GM18508 (cell line): ENCODE measurements around the gene C20orf144.
"Not testable (repeated sequence)": the region's sequence is repeated elsewhere in the genome, so short reads cannot be mapped to it uniquely, and the experiment has no call there.

Experiments
- ATAC-seq: cut with Tn5 transposase; IDR thresholded peaks from one replicate; pipeline ENCODE4 v1.9.1; 2021; ENCODE audit warnings: moderate number of reproducible peaks; ENCODE audit not compliant: insufficient read depth, unreplicated experiment

Gene C20orf144

DNA sequence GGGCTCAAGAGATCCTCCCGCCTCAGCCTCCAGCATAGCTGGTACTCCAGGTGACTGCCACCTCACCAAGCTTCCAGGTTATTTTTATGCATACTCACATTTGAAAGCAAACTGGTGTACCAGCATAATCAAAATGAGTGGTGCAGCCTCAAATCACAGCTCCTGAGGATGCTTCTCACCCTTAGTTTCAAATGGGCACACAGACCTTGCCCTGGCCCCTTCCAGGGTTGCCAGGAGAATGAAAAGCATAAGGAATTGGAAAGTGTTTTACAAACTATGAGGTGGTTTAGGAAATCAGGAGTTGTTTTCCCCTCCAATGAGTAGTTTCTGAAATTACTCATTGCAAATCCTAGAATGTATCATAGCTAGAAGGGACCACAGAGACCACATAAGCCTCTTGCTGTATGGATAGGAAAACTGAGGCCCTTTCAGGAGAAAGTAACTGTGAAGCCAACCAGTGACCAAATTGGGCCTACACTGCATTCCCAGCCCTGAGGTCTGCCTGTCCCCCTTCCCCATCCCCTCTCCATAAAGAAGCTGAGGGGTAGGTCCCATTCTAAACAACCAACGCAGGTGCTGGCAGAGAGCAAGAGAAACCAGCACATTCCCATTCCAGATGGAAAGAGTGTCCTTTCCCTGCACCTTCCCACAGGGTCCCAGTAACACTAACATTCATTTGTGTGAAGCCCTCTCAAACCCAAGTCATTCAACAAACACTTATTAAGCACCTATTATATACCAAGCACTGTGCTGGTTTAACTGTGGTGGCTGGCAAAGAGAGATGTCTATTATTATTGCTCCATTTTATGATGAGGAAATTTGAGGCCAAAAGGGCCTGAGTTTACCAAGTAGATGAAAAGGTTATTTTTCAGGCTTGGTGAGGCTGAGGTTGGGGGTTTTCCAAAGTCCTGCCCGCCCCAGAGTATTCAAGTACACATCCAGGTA, 26.1 kb downstream of the C20orf144 start:
- ATAC-seq: no peak

DNA sequence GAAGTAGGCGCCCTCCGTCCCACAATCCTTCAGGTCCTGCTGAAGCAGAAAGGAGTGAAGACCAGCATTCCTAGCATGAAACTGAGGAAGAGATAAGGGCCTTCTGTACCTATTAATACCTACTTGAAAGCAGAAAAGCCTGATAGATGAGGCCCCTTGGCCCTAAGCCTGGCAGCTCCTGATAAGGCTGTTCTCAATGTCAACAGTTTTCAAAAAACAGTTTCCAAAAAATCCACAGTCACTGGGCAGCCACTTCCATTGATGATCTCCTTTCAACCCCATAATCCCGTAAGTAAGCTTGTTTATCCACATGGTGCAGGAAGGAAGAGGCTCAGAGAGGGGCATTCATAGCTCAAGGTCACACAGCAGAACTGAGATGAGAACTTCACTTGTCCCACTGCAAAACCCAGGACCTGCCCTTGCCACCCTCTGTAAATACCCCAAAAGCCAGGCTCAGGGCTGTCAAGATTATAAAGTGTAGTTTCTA, 26.9 kb downstream of the C20orf144 start:
- ATAC-seq: no peak

DNA sequence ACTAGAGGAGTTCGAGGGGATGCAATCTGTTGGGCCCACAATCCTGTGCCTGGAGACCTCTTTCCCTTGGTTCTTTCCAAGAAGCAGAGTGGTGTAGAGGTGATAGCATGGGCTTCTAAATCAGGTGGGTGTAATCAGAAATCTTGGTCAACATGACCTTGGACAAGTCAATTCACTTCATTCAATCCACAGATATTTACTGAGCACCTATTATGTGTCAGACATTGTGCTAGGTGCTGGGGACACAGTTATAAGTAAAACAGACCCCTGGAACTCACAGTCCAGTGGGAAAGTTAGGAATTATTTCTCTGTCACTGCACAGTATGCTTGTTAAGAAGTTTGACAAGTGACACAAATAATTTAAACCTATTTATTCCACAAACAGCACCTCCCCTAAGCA, 27.4 kb downstream of the C20orf144 start:
- no peak for ATAC-seq

DNA sequence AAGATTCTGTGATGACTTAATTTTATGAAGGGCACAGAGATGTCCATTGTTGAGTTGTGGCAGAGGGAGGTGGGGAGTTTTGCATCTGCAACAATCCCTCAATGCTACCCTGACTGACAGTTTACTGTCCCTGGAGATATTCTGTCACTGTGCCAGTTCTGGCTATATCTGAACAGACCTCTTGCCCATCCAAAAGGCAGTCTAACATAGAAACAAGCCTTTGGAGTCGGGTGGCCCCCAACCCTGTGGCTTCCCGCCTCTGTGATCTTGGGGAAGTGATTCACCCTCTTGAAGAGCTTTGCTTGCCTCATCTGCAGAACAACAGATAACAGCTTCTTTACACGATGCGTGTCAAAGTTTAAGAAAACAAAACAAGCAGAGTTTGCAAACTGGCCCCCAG, 27.8 kb downstream of the C20orf144 start:
- ATAC-seq: no peak

DNA sequence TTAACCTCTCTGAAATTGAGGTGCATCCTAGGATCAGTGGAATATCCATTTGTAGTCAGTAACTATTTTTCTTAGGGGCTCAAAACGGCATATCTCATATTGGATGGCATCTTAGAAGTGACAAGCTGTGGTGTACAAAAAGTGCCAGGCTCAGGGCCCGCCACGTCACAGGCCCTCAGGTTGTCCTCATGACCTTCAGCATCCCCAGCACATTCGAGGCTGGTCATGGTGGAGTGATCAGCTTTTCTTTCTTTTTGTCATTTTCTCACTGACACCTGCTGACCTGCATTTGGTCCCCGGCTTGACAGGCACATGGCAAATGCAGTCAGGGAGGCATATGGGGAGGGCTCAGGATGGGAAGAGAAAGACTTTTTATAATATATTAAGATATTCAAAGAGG, 31.2 kb downstream of the C20orf144 start:
- ATAC-seq: no peak

DNA sequence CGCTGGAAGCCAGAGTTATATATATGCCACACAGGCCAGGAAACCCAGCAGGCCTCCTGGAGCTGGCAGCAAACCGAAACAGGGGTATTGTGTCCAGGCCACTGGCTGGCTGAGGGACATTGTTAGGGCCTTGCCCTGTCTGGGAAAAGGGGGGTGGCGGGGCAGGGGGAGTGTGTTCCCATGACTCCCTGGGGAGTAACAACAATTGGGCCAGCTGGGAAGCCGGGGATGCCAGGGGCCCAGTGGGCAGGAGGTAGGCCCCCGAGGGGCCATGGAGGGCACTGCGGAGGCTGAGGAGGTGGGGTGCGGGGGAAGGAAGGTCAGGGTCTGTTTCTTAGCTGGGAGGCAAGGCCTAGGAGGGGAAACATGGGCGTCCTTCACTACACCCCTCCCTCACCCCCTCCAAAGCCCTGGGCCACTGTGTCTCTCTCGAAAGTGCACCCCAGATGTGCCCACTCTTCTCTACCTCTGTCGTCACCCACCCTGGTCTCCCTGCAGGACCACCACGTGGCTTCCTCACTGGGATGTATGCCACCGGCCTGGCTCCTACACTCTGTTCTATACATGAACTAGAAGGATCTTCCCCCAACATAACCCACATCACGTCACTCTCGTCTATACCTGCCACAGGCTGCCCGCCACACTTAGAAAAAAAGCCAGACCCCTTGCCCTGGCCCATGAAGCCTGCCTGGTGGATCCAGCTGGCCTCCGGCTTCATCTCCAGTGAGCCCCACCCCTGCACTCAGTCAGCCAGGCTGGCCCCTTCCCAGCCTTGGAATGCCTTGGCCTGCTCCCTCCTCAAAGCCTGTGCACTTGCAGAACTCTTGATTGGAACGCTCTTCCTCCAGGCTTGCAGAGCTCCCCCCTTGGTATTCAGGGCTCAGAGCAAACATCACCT, 31.9 kb downstream of the C20orf144 start:
- ATAC-seq: no peak

DNA sequence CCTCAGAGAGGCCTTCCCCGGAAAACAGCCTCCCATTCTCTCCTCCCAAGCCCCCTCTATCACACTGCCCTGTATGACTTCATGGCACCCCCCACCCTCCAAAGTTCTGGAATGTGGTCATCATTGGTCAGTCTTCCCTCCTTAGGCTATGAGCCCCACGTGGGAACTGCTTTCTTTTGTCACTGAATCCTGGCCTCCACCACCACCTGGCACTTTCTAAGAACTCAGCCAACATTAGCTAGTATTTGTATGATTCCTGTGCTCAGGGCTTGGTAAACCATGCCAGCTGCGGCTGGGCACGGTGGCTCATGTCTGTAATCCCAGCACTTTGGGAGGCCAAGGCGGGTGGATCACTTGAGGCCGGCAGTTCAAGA, 32.5 kb downstream of the C20orf144 start:
- ATAC-seq: no peak

DNA sequence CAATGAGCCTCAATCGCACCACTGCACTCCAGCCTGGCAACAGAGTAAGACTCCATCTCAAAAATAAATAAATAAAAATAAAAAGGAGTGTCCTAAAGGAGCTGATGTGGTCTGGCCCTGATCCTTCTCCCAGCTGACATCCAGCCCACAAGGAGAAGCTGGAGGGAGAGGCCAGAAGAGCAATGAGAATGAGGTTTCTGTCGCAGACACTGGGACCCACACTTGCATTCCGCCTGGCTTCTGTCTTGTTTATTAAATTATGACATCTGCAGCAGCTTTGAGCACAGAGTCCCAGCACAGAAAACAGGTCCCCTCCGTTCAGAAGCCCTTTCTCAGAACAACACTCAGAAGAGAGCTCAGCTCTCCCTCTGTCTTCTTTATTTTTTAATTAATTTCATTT, 34.3 kb downstream of the C20orf144 start:
- no peak for ATAC-seq

DNA sequence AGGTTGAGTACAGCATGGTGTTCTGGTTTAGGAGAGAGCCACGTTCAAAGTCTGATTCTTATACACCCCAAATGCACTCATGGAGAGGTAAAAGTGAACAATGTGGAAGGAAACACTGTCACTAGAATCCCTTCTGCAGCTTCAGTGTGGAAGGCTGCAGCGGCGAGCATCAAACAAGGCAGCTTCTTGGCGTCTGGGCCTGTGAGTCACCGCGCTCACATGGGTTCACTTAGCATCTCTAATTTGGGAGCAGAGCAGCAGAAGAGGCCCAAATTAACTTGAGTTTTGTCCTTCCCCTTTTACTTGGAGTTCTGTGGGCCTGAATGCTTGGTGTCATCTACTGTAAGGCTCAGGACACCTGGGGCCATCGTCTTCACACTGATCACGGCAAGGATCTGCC, 35.0 kb downstream of the C20orf144 start:
- ATAC-seq: no peak

DNA sequence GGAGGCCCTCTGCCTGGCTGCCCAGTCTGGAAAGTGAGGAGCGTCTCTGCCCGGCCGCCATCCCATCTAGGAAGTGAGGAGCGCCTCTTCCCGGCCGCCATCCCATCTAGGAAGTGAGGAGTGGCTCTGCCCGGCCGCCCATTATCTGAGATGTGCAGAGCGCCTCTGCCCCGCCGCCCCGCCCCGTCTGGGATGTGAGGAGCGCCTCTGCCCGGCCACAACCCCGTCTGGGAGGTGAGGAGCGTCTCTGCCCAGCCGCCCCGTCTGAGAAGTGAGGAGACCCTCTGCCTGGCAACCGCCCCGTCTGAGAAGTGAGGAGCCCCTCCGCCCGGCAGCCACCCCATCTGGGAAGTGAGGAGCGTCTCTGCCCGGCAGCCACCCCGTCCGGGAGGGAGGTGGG, 36.8 kb downstream of the C20orf144 start:
- ATAC-seq: not testable (repeated sequence)

DNA sequence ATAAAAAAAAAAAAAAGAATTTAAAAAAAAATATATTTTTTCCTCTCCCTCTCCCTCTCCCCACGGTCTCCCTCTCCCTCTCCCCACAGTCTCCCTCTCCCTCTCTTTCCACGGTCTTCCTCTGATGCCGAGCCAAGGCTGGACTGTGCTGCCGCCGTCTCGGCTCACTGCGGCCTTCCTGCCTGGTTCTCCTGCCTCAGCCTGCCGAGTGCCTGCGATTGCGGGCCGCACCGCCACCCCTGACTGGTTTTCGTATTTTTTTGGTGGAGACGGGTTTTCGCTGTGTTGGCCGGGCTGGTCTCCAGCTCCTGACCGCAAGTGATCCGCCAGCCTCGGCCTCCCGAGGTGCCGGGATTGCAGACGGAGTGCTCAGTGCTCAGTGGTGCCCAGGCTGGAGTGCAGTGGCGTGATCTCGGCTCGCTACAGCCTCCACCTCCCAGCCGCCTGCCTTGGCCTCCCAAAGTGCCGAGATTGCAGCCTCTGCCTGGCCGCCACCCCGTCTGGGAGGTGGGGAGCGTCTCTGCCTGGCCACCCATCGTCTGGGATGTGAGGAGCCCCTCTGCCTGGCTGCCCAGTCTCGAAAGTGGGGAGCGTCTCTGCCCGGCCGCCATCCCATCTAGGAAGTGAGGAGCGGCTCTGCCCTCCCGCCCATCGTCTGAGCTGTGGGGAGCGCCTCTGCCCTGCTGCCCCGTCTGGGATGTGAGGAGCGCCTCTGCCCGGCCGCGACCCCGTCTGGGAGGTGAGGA, 38.7 kb downstream of the C20orf144 start:
- ATAC-seq: not testable (repeated sequence)

DNA sequence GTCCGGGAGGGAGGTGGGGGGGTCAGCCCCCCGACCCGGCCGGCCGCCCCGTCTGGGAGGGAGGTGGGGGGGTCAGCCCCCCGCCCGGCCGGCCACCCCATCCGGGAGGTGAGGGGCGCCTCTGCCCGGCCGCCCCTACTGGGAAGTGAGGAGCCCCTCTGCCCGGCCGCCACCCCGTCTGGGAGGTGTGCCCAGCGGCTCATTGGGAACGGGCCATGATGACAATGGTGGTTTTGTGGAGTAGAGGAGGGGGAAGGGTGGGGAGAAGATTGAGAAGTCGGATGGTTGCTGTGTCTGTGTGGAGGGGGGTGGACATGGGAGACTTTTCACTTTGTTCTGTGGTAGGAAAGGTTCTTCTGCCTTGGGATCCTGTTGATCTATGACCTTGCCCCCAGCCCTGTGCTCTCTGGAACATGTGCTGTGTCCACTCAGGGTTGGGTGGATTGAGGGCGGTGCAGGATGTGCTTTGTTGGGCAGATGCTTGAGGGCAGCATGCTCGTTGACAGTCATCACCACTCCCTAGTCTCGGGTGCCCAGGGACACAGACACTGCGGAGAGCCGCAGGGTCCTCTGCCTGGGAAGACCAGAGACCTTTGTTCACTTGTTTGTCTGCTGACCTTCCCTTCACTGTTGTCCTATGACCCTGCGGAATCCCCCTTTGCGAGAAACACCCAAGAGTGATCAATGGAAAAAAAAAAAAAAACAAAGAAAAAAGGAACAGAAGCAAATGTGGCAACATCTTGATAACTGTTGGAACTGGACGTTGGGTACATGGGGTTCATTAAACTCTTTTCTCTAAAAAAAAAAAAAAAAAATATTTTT, 39.7 kb downstream of the C20orf144 start:
- ATAC-seq: no peak

DNA sequence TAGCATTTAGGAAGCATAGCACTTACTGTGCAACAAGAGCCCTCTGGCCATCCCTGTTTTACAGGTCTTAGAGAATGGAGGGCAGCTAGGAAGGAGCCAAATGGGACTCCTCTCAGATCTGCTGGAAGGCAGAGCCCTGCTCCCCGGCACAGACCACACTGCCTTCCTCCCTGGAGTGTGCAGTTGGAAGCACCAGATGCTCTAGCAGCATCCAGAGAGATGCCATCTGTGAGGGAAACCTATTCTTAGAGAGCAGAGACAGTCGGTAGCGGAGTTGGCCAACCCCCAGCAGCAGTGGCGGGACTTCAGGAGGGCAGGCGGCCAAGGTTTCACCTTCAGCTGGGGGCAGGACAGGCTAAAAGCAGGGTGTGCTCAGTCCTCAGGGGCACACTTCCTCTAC, 40.7 kb downstream of the C20orf144 start:
- ATAC-seq: no peak

DNA sequence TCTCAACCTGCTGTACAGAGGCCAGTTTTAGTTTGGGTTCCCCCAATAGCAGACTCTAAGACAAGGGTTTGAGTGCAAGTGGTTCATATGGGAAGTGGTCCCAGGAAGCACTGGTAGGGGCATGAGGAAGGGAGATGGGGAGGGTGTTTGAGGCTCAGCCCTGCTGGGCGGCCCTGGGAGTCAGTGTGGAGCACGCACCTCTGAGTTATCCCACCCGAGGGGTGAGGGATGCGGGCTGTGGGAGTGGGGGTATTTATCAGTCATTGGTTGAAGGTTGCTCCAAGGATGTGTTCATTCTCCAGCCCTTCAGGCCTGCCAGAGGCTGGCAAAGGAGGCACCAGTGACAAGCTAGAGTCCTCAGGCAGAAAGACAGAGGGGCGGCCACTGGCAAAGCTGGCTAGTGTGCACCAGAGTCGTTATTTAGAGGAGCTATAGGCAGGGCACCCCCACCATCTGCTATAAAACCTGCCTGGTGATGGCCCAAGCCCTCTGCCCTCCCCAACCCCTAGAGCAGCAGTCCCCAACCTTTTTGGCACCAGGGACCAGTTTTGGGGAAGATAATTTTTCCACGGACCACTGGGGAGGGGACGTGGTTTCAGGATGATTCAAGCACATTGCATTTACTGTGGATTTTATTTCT, 41.5 kb downstream of the C20orf144 start:
- no peak for ATAC-seq

DNA sequence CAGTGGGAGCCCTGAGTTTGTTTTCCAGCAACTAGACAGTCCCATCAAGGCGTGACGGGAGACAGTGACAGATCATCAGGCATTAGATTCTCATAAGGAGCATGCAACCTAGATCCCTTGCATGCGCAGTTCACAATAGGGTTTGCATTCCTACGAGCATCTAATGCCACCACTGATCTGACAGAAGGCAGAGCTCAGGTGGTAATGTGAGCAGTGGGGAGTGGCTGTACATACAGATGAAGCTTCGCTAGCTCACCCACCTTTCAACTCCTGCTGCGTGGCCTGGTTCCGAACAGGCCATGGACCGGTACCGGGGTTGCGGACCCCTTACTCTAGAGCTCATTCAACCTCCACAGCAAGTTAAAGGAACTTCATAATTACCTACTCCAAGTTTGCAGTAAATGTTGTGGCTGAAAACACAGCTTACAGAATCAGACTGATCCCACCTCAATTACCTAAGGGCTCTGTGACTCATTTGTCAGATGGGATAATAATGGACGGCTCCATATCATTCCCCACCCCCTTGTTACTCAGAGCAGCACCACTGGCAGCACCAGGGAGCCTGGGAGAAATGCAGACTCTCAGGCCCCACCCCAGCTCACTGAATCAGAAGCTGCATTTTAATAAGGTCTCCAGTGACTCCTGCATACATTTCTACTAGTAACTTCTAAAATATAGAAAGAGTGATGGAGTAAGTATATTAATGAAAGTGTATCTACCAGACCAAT, 42.2 kb downstream of the C20orf144 start:
- ATAC-seq: no peak

DNA sequence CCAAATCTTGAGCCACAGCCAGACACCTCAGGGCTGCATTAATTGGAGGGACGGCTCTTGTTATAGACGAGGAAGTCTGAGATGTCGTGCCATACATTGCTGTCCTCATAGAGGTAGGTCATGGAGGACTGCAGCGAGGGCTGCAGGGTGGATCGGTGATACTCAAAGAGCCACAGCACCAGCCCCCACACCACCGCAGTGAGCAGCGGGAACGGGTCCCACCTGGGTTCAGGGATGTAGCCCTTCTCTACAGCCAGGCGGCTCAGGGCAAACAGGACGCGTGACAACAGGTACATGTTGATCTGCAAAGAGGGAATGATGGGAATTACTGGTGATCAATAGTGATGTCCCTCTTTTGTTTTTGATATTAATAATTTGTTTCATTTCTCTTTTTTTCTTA, 45.5 kb downstream of the C20orf144 start:
- ATAC-seq: no peak

DNA sequence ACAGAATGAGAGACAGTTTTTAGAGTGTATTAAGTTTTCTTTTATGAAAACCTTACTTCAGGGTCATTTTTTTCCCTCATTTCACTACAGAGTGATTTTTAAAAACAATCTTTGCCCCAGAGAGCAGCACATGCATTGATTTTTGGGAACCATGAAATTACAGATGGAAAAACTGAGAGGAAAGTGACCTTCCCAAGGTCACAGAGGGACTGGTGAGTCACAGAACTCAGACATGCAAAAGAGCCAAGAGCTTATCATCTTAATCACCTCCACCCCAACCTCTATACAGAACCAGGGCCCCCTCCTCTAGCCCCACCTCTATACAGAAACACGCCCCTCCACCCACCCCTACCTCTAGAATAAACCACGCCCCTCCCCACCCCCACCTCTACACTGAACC, 47.3 kb downstream of the C20orf144 start:
- no peak for ATAC-seq

DNA sequence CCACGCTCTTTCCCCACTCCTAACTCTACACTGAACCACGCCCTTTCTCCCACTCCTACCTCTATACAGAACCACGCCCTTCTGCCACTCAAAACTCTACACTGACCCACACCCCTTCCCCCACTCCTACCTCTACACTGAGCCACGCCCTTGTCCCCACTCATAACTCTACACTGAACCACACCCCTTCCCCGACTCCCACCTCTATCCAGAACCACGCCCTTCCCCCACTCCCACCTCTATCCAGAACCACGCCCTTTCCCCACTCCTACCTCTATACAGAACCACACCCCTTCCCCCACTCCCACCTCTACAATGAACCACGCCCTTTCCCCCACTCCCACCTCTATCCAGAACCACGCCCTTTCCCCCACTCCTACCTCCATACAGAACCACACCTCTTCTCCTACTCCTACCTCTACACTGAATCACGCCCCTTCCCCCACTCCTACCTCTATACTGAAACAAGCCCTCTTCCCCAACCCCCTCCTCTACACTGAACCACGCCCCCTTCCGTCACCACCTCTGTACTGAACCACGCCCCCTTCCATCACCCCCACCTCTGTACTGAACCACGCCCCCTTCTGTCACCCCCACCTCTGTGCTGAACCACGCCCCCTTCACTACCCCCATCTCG, 47.9 kb downstream of the C20orf144 start:
- no peak for ATAC-seq
